HepG2 (cell line): Measurements from ENCODE around the gene KLHL17. TPM values are rescaled to one million over a fixed set of nuclear protein-coding genes. Genes with fewer than 3 reads are reported as not detected.

Experiments
- ARHGAP35 ChIP-seq: sonication (generic); formaldehyde crosslinking; IDR thresholded peaks from 2 replicates; pipeline ENCODE4 v1.9.0; 2022; ENCODE audit warnings: mild to moderate bottlenecking, inconsistent platforms, moderate library complexity, missing genetic modification reagents, borderline replicate concordance
- ASH2L ChIP-seq: fragments of 300-600, 200-600 bp; sonication (generic); IDR thresholded peaks from 2 replicates; pipeline ENCODE4 v1.7.0; 2017; ENCODE audit warnings: low read depth, mild to moderate bottlenecking, moderate library complexity, mixed read lengths, low read length; ENCODE audit not compliant: insufficient read length
- HNF4A ChIP-seq: sonication (generic); formaldehyde crosslinking; IDR thresholded peaks from 2 replicates; pipeline ENCODE4 v1.4.0; 2020; ENCODE audit warnings: missing genetic modification reagents
- HOXA5 ChIP-seq: sonication (generic); formaldehyde crosslinking; IDR thresholded peaks from 2 replicates; pipeline ENCODE4 v1.4.0; 2020; ENCODE audit warnings: missing genetic modification reagents
- HOXA7 ChIP-seq: sonication (generic); formaldehyde crosslinking; IDR thresholded peaks from 2 replicates; pipeline ENCODE4 v1.8.1; 2022; ENCODE audit warnings: mild to moderate bottlenecking, missing genetic modification reagents, moderate library complexity
- KDM3A ChIP-seq: IDR thresholded peaks from 2 replicates; pipeline ENCODE4 v1.6.1; 2018; ENCODE audit warnings: low read depth, missing compliant biosample characterization
- MAFF ChIP-seq: IDR thresholded peaks from 2 replicates; pipeline ENCODE4 v1.6.1; 2011; ENCODE audit warnings: low read depth, low read length, improper control_type of control experiment
- NR1H2 ChIP-seq: sonication (generic); formaldehyde crosslinking; IDR thresholded peaks from 2 replicates; pipeline ENCODE4 v1.8.1; 2022; ENCODE audit warnings: low read depth, missing genetic modification reagents, borderline replicate concordance
- PHF21A ChIP-seq: sonication (generic); formaldehyde crosslinking; IDR thresholded peaks from 2 replicates; pipeline ENCODE4 v1.5.0; 2020; ENCODE audit warnings: mild to moderate bottlenecking, missing genetic modification reagents
- POLR2AphosphoS5 ChIP-seq: IDR thresholded peaks from 2 replicates; pipeline ENCODE4 v1.6.1; 2012; ENCODE audit warnings: low read depth, low read length
- SIX1 ChIP-seq: sonication (generic); formaldehyde crosslinking; IDR thresholded peaks from 2 replicates; pipeline ENCODE4 v1.4.0; 2020; ENCODE audit warnings: missing genetic modification reagents, borderline replicate concordance
- SNRNP70 ChIP-seq: fragments of 200-400 bp; formaldehyde crosslinking; IDR thresholded peaks from 2 replicates; pipeline ENCODE4 v1.6.1; 2017; ENCODE audit warnings: mild to moderate bottlenecking, low read depth, low read length, moderate library complexity
- SP4 ChIP-seq: sonication (generic); formaldehyde crosslinking; IDR thresholded peaks from 2 replicates; pipeline ENCODE4 v1.8.1; 2023; ENCODE audit warnings: mild to moderate bottlenecking, missing genetic modification reagents
- SRF ChIP-seq: IDR thresholded peaks from 2 replicates; pipeline ENCODE4 v1.6.1; 2011; ENCODE audit warnings: mild to moderate bottlenecking, low read depth, low read length, moderate library complexity
- STAG1 ChIP-seq: sonication (generic); formaldehyde crosslinking; IDR thresholded peaks from 2 replicates; pipeline ENCODE4 v1.4.0; 2020; ENCODE audit warnings: missing genetic modification reagents
- THAP9 ChIP-seq: sonication (generic); formaldehyde crosslinking; IDR thresholded peaks from 2 replicates; pipeline ENCODE4; 2020; ENCODE audit warnings: missing genetic modification reagents, mild to moderate bottlenecking, borderline replicate concordance
- WIZ ChIP-seq: sonication (generic); formaldehyde crosslinking; IDR thresholded peaks from 2 replicates; pipeline ENCODE4 v1.5.1; 2020; ENCODE audit warnings: mild to moderate bottlenecking, missing genetic modification reagents
- ZFP62 ChIP-seq: sonication (generic); formaldehyde crosslinking; IDR thresholded peaks from 2 replicates; pipeline ENCODE4 v1.4.0; 2020; ENCODE audit warnings: missing genetic modification reagents
- ZFY ChIP-seq: sonication (generic); formaldehyde crosslinking; IDR thresholded peaks from 2 replicates; pipeline ENCODE4 v1.4.0; 2020; ENCODE audit warnings: missing genetic modification reagents
- ZMAT5 ChIP-seq: sonication (generic); formaldehyde crosslinking; IDR thresholded peaks from 2 replicates; pipeline ENCODE4 v1.5.0; 2020; ENCODE audit warnings: mild to moderate bottlenecking, low read depth, missing genetic modification reagents, borderline replicate concordance
- ZNF136 ChIP-seq: sonication (generic); formaldehyde crosslinking; IDR thresholded peaks from 2 replicates; pipeline ENCODE4 v1.8.1; 2022; ENCODE audit warnings: low read depth, mild to moderate bottlenecking, moderate library complexity, missing genetic modification reagents
- ZNF224 ChIP-seq: sonication (generic); formaldehyde crosslinking; IDR thresholded peaks from 2 replicates; pipeline ENCODE4 v1.5.0; 2020; ENCODE audit warnings: mild to moderate bottlenecking, missing genetic modification reagents
- ZNF335 ChIP-seq: sonication (generic); formaldehyde crosslinking; IDR thresholded peaks from 2 replicates; pipeline ENCODE4 v1.4.0; 2020; ENCODE audit warnings: missing genetic modification reagents
- ZNF382 ChIP-seq: sonication (generic); formaldehyde crosslinking; IDR thresholded peaks from 2 replicates; pipeline ENCODE4 v1.5.0; 2020; ENCODE audit warnings: missing genetic modification reagents, mild to moderate bottlenecking, borderline replicate concordance
- ZNF432 ChIP-seq: sonication (generic); formaldehyde crosslinking; IDR thresholded peaks from 2 replicates; pipeline ENCODE4 v1.5.0; 2020; ENCODE audit warnings: missing genetic modification reagents, mild to moderate bottlenecking, borderline replicate concordance
- ZNF773 ChIP-seq: sonication (generic); formaldehyde crosslinking; IDR thresholded peaks from 2 replicates; pipeline ENCODE4 v1.4.0; 2020; ENCODE audit warnings: missing genetic modification reagents, borderline replicate concordance
- ZNF775 ChIP-seq: sonication (generic); formaldehyde crosslinking; IDR thresholded peaks from 2 replicates; pipeline ENCODE4 v1.4.0; 2020; ENCODE audit warnings: missing genetic modification reagents, mild to moderate bottlenecking, moderate library complexity, borderline replicate concordance
- ZSCAN25 ChIP-seq: sonication (generic); formaldehyde crosslinking; IDR thresholded peaks from 2 replicates; pipeline ENCODE4 v1.8.0; 2022; ENCODE audit warnings: mild to moderate bottlenecking, missing genetic modification reagents
- polyA plus RNA-seq, 8 experiments: library from polyadenylated mRNA; depleted of rRNA in 3 of 8; stranded (reverse) in 7 of 8; unstranded in 1 of 8; fragments of >200 nt; fragmentation: Illumina TruSeq in 4 of 8; extraction: Trizol in 4 of 8; gene quantifications; 2 replicates each; pipeline versions ENCODE4 v1.2.1 to v1.2.3, GENCODE V29; 2011 to 2016; ENCODE audit warnings: low read depth in 4 of 8, missing spikeins in 1 of 8, mixed read lengths in 1 of 8; ENCODE audit not compliant: insufficient read depth in 1 of 8
- total RNA-seq, 5 experiments: library from RNA; depleted of rRNA; stranded (reverse); fragments of >200 nt; fragmentation: Illumina TruSeq; extraction: Trizol; gene quantifications; 2 replicates each; pipeline ENCODE4 v1.2.3, GENCODE V29; 2016; ENCODE audit warnings: low read depth in 1 of 5

KLHL17 gene
- total and polyA plus RNA-seq, 2 of the 13 experiments (the other 11 are each of a cell fraction or from before 2014, with no cell fraction given): 9.3 to 24.7 TPM

DNA sequence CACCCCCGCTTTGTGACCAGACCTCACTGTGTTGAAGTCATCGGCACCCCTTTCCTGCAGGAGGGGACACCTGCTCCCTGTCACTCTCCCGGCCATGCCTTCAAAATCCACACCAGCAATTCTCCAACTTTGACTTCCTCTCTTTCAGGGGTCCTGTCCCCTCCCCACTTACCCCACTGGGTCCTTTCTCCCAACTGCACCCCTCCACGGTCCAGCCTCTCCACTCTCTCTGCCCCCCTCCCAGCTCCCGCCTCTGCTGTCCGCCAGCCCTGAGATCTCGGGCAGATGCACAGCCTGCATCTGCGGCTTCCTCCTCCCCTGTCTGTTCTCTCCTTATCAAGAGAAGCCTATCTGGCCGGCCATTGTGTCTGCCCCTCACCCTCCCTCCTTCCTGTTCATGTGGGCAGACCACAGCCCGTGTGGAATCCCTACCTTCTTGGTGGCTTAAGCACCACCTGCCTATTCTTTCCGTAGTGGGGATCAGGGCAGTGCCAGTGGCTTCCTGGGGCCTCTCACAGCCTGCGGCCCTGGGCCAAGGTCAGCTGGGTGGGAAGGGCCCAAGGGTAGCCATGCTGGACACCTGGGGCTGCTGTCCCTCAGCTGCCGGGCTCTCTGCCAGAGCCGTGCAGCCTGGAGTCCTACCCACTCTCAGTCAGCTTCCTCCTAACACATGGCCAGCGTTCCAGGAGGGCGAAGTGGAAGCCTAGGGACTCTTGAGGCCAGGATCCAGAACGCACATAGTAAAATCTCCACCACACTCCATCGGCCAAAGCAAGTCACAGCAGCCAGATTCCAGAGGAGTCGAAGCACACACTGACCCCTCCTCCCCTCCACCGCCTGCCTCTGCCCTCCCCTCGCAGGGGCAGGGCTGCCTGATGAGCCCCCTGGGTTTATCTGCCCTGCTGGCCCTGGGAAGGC lies 44.7 kb downstream of the KLHL17 start (continued):
- TF ChIP-seq ZFY (CRISPR knock-in tag) (peak; percentile 56; the same call in 1 of the 2 replicates), SIX1 (CRISPR knock-in tag) (no peak), HOXA5 (CRISPR knock-in tag) (no peak), ZFP62 (no peak), ZNF136 (CRISPR knock-in tag) (no peak; the same call in 1 of the 2 replicates), ZNF224 (CRISPR knock-in tag) (no peak), THAP9 (no peak; the same call in 1 of the 2 replicates), ZMAT5 (CRISPR knock-in tag) (no peak), ASH2L (no peak), ZNF773 (CRISPR knock-in tag) (no peak), ZNF382 (CRISPR knock-in tag) (no peak), WIZ (no peak), PHF21A (CRISPR knock-in tag) (no peak; the same call in 1 of the 2 replicates), ZSCAN25 (CRISPR knock-in tag) (no peak; the same call in none of the 2 replicates), POLR2AphosphoS5 (peak; percentile 52), NR1H2 (CRISPR knock-in tag) (no peak), ZNF335 (no peak; the same call in 1 of the 2 replicates), ARHGAP35 (CRISPR knock-in tag) (0 out of 2 replicates have a peak, but pooled peaks have one; percentile 12), HNF4A (CRISPR knock-in tag) (peak; percentile 50; the same call in 1 of the 2 replicates), ZNF432 (CRISPR knock-in tag) (no peak), KDM3A (CRISPR knock-in tag) (0 out of 2 replicates have a peak, but pooled peaks have one; percentile 43), HOXA7 (no peak), SNRNP70 (no peak), ZNF775 (no peak), SRF (no peak), SP4 (CRISPR knock-in tag) (no peak; the same call in 1 of the 2 replicates), STAG1 (no peak), MAFF (no peak)
